ENCODE data around the gene SCARB2.

Gene SCARB2

GRCh38 chr4:76141241-76141640 is 72.4 kb downstream of the SCARB2 start:
- H3K27me3 Mint-ChIP-seq, result no peaks in the 10 kb centered on the region
- CTCF ChIA-PET, result no interaction called here
- peaks cover 7% of the 10 kb centered on the region for H3K4me1 Mint-ChIP-seq
- H3K9me3 Mint-ChIP-seq, result no peaks in the 10 kb centered on the region
- DNase-seq, result no peak
- no peak overlapping the region for H3K4me3 Mint-ChIP-seq
- peaks cover 34% of the 10 kb centered on the region for H3K36me3 Mint-ChIP-seq
- no peak overlapping the region for H3K27ac Mint-ChIP-seq

GRCh38 chr4:76127754-76128153 is 85.9 kb downstream of the SCARB2 start:
- Mint-ChIP-seq H3K9me3 (no peaks in the 10 kb centered on the region), H3K4me3 (no peak overlapping the region), H3K36me3 (peaks cover 39% of the 10 kb centered on the region), H3K4me1 (no peaks in the 10 kb centered on the region), H3K27me3 (no peaks in the 10 kb centered on the region), H3K27ac (no peak overlapping the region)
- DNase-seq, result no peak
- CTCF ChIA-PET, result no interaction called here

- no peaks in the 10 kb centered on the region for H3K4me1 Mint-ChIP-seq
- no peaks in the 10 kb centered on the region for H3K27me3 Mint-ChIP-seq
- no peak overlapping the region for H3K27ac Mint-ChIP-seq
- H3K36me3 Mint-ChIP-seq, result peaks cover 45% of the 10 kb centered on the region
- CTCF ChIA-PET, result no interaction called here
- DNase-seq, result no peak
- peaks cover 2% of the 10 kb centered on the region for H3K9me3 Mint-ChIP-seq
- no peak overlapping the region for H3K4me3 Mint-ChIP-seq
Observed at GRCh38 chr4:76125816-76126215, 87.8 kb downstream of the SCARB2 start.

- Mint-ChIP-seq H3K27ac (no peak overlapping the region), H3K27me3 (no peaks in the 10 kb centered on the region), H3K4me3 (no peak overlapping the region), H3K36me3 (peaks cover 63% of the 10 kb centered on the region), H3K4me1 (no peaks in the 10 kb centered on the region), H3K9me3 (peaks cover 2% of the 10 kb centered on the region)
- no peak for DNase-seq
- CTCF ChIA-PET, result no interaction called here
Observed at GRCh38 chr4:76120199-76120598, 93.4 kb downstream of the SCARB2 start.

GRCh38 chr4:76117536-76117935 is 96.1 kb downstream of the SCARB2 start:
- H3K27me3 Mint-ChIP-seq, result no peaks in the 10 kb centered on the region
- H3K36me3 Mint-ChIP-seq, result peaks cover 57% of the 10 kb centered on the region
- no peak overlapping the region for H3K27ac Mint-ChIP-seq
- CTCF ChIA-PET, result no interaction called here
- H3K4me1 Mint-ChIP-seq, result no peaks in the 10 kb centered on the region
- DNase-seq, result no peak
- no peak overlapping the region for H3K4me3 Mint-ChIP-seq
- H3K9me3 Mint-ChIP-seq, result peaks cover 2% of the 10 kb centered on the region

GRCh38 chr4:76116821-76117220 is 96.8 kb downstream of the SCARB2 start:
- Mint-ChIP-seq H3K4me3 (no peak overlapping the region), H3K36me3 (peaks cover 55% of the 10 kb centered on the region), H3K27ac (no peak overlapping the region), H3K27me3 (no peaks in the 10 kb centered on the region), H3K4me1 (no peaks in the 10 kb centered on the region), H3K9me3 (no peaks in the 10 kb centered on the region)
- CTCF ChIA-PET, result no interaction called here
- DNase-seq, result no peak
